GM18517 (cell line): Measurements from ENCODE around the gene JCAD.

Experiments used
- ATAC-seq: cut with Tn5 transposase; IDR thresholded peaks from one replicate; pipeline ENCODE4 v1.9.1; 2021; ENCODE audit warnings: mild to moderate bottlenecking, moderate library complexity; ENCODE audit not compliant: unreplicated experiment

JCAD gene

GRCh38 chr10:30073045-30073766 lies 13.8 kb upstream of the JCAD start:
- no peak for ATAC-seq

DNA sequence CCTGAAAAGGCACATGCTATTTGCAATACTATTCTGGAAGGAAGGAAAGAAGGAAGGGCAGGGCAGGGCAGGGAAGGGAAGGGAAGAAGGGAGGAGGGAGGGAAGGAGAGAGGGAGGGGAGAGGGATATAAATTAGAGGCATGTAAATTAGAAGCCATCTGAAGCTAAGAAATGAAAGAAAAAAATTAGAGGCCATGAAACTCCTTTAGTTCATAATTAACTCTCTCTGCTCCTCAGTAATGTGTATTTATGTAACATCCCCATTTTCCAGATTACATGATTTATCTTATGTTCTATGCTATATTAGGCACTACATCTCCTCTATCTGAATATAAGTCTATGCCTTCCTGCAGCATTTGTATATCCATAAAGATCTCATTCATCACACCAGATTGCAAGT lies 12.7 kb upstream of the JCAD start:
- no peak for ATAC-seq

GRCh38 chr10:30070001-30070685 lies 10.8 kb upstream of the JCAD start:
- no peak for ATAC-seq

GRCh38 chr10:30068492-30069223 lies 9.3 kb upstream of the JCAD start:
- ATAC-seq: no peak

DNA sequence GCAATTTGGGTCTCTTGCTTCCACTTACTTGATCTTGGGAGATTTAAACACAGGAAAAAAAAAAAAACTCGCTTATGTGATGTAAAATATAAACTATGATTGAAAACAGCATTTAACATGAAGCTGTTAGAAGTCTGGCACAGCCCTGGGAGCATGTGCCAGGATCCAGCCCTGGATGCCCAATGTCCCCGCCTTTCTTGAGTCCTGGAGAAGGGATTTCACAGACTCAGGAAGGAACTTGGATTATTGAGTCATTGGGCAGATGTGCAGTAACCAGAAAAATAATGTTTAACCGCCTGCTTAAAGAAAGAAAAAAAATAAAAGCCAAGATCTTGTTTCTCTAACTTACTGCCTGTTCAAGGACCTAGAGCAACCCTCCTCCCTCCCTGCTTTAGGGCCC lies 3.7 kb upstream of the JCAD start:
- ATAC-seq: no peak

DNA sequence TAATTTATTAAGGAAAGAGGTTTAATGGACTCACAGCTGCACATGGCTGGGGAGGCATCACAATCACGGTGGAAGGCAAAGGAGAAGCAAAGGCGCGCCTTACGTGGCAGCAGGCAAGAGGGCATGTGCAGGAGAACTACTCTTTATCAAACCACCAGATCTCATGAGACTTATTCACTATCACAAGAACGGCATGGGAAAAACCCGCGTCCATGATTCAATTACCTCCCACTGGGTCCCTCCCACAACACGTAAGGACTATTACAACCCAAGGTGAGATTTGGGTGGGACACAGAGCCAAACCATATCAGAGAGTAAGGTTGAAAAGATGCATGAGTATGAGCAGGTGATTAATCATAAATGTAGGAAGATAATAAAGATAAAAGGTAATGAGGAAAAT lies 3.2 kb upstream of the JCAD start:
- ATAC-seq: no peak

DNA sequence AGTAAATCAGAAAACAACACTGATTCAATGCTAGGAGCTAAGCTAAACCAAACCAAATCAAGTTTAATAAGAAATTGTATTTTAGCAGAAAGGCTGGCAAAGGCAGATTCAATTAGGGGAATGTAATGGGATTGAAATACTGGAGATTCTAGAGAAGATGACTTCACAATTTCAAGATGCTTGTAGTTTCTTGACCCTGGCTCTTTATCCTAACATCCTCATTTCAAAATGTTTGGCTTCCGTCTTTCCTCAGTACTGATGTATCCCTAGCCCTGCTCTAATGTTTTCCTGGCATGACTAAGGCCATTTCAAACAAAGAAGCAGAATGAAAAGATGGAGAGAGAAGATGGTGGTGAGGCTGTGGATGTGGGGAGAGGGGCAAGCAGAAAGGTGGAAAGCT lies 2.7 kb upstream of the JCAD start:
- no peak for ATAC-seq

- ATAC-seq: no peak
These were observed 735 bp downstream of the JCAD start for GRCh38 chr10:30058570-30059132.

DNA sequence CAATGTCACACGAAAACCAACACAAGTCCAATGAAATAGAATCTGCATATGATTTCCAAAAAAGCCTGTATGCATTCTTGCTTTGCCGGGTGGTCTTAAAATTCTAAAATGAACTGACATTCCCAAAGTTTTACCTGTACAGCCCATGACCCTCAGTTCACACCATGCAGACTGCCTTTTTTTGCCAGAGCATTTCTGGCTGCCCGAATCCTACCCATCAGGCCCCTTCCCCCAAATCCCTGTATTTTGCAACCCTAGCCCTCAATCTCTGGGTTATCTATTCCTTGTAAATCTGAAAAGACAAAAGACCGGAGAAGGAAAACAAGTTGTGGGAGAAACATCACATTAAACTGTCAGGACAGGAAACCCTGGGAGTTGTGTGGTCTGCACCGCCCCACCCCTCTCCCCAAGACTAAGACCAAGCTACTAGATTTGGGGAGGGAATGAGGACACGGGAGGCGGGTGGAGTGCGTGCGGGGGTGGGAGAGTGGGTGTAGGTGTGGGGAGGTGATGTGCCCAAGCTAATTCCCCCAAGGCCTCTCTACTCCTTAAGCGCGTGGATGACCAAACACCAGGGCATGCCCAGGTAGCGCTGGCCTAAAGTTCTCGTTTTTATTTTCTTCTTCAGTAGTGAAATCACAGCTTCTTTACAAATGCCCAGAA lies 1.4 kb downstream of the JCAD start:
- ATAC-seq: no peak

GRCh38 chr10:30057421-30057841 lies 2.0 kb downstream of the JCAD start:
- ATAC-seq: no peak

GRCh38 chr10:30056767-30057355 lies 2.5 kb downstream of the JCAD start:
- no peak for ATAC-seq

- no peak for ATAC-seq
These were observed 3.1 kb downstream of the JCAD start for GRCh38 chr10:30056281-30056680.

GRCh38 chr10:30055226-30055662 lies 4.1 kb downstream of the JCAD start:
- ATAC-seq: no peak

DNA sequence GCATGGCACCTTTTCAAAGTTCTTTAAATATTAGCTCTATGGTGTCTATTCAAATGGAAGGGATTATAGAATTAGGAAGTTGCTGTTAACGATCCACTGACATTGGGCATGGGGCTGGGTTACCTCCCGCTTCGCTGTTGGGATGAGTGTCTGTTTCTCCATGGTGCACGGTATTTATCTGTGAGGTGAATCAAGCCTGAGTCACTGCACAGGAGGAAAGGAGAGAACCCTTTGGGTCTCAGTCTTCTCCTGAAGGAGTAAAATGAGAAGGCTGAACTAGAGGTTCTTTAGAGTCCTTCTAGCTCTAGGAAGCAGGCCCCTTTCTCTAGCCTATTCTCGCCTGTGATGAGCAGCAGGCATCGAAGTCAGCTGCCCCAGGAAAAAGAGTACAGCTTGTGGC lies 7.3 kb downstream of the JCAD start:
- no peak for ATAC-seq

DNA sequence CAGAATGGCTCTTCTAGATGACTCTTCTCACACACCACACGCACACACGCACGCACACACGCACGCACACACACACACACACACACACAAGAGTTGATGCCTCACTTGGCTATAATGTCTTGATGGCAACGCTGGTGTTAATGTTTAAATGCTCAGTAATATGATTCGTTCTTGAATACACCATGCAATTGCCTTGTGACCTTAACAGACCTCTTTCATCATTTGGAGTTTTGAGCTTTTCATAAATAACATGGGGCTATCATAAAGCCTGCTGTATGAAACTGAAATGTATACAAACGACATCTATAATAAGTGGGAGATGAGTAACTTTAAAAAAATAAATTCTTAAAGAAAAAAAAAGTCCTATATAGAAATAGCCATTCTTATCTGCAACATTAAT lies 8.2 kb downstream of the JCAD start:
- ATAC-seq: no peak

- ATAC-seq: no peak
These were observed 9.0 kb downstream of the JCAD start for GRCh38 chr10:30050411-30050810.

DNA sequence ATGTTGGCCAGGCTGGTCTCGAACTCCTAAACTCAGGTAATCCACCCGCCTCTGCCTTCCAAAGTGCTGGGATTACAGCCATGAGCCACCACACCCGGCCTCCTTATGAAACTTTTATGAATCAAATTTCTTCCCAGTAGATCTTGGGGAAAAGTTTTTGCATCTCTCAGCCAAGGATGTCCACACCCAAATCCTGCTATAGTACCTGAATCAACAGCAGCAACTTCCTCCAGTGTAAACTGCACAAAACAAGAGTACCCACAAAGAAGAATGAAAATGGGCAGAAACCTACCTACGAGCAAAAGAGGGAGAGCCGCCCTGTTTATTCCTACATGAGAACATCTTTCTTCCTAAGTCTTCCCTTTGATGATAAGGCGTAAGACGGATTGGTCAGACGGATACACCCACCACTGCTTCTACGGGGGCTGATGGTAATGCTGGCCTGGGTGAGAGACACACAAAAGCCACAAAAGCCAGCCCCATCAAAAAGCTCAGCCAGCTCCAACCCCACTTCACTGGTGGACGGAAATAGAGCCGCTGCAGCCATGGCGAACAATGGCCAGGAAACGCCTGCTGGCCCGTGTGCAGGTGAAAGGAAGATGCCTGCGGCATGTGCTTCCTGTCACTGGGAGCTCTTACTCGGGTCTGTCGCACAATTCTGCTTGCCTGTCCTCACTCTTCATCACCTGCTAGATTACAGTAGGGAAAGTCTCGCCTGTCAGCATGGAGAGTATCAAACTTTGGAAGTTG lies 10.4 kb downstream of the JCAD start:
- no peak for ATAC-seq

DNA sequence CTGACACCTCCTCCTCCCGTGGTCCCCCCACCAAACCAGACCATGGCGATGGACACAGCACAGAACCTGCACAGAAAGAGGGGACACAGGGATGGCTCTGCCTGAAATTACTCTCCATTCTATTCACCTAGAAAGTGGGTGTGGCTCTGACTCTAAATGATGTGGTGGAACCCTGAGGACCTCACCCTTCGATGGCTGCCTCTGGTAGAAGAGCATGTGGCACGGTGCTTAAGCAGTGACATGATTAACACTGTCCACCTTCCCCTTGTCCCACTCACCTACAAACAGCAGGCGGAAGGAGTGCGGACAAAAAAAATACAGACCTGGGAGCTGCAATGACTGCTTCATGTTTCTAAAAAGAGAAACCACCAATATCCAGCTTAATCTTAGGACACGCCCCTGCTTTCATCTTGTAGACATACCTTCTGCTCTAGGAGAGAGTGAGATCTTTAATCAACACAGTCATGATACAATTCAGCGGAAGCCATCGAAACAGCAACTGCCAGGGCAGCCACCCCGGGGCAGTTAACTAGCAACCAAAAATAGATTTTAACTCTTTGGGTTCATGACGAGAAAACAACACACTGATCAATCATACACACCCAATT lies 11.4 kb downstream of the JCAD start:
- no peak for ATAC-seq

DNA sequence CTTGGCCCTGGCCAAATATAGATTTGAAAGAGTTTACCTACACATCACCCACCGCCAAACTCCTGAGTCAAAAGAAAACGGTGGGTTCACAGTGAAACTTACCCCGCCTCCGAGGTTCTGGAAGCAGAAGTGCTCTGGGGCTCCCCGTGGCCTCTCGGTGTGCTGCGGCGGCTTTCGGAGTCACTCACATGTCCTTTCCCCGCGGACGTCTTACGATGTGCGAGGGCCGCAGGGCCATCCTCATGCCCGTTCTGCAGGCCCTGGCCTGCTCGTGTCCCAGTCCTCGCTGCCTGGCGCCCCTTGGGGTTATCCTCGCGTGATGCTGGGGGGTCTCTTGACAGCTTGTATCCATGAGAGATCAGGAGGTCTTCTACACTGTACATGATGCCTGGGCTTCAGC lies 12.0 kb downstream of the JCAD start:
- no peak for ATAC-seq

GRCh38 chr10:30046476-30046875 lies 12.9 kb downstream of the JCAD start:
- no peak for ATAC-seq
